RWPE1 (cell line): ENCODE data around the gene CORO2A.

Experiments used
- CTCF ChIA-PET: fragments of 350-600 bp; sonication (Branson Sonifier 250); formaldehyde crosslinking; extraction: SDS; loops from one replicate; lab custom pipeline; 2021; lab: Yijun Ruan, JAX
- POLR2A ChIA-PET: fragments of 400-600 bp; formaldehyde crosslinking; extraction: SDS; loops from one replicate; lab custom pipeline; 2020; ENCODE audit warnings: antibody characterized with exemption; ENCODE audit not compliant: low non-redundant PET; lab: Yijun Ruan, JAX
- DNase-seq: peaks from one replicate; pipeline ENCODE4 v3.0.0; 2012; ENCODE audit warnings: low spot score
- H3K27ac ChIP-seq: fragments of 450-650 bp; 2 replicates; pipeline ENCODE4 v1.5.1; 2017
- TF ChIP-seq, protein P1 (sequence below): fragments of 450-650 bp; conservative IDR thresholded peaks from 2 replicates; pipeline ENCODE4 v1.5.1; 2017; ENCODE audit warnings: low read depth, mild to moderate bottlenecking

The CORO2A gene, protein sequence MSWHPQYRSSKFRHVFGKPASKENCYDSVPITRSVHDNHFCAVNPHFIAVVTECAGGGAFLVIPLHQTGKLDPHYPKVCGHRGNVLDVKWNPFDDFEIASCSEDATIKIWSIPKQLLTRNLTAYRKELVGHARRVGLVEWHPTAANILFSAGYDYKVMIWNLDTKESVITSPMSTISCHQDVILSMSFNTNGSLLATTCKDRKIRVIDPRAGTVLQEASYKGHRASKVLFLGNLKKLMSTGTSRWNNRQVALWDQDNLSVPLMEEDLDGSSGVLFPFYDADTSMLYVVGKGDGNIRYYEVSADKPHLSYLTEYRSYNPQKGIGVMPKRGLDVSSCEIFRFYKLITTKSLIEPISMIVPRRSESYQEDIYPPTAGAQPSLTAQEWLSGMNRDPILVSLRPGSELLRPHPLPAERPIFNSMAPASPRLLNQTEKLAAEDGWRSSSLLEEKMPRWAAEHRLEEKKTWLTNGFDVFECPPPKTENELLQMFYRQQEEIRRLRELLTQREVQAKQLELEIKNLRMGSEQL

GRCh38 chr9:98192503-98193335 lies at the start of gene CORO2A:
CORO2A (minus strand) TSS chr9:98192637; CDS start chr9:98157660, 34,977 bp downstream.
- peak; percentile 96 for DNase-seq
- TF ChIP-seq, protein P1, sequence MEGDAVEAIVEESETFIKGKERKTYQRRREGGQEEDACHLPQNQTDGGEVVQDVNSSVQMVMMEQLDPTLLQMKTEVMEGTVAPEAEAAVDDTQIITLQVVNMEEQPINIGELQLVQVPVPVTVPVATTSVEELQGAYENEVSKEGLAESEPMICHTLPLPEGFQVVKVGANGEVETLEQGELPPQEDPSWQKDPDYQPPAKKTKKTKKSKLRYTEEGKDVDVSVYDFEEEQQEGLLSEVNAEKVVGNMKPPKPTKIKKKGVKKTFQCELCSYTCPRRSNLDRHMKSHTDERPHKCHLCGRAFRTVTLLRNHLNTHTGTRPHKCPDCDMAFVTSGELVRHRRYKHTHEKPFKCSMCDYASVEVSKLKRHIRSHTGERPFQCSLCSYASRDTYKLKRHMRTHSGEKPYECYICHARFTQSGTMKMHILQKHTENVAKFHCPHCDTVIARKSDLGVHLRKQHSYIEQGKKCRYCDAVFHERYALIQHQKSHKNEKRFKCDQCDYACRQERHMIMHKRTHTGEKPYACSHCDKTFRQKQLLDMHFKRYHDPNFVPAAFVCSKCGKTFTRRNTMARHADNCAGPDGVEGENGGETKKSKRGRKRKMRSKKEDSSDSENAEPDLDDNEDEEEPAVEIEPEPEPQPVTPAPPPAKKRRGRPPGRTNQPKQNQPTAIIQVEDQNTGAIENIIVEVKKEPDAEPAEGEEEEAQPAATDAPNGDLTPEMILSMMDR, result peak; percentile 73
- POLR2A ChIA-PET, result interaction anchor here (0.6 to 1.9 kb wide), 3 partner anchors 26 to 68 kb away, joined by 3 to 7 read pairs (median 4); partner anchors contain the start of gene TBC1D2
- peak within 1 kb of the TSS; percentile 91 for H3K27ac ChIP-seq
- CTCF ChIA-PET, result interaction anchor here (0.6 to 2.4 kb wide), 12 partner anchors 9 to 270 kb away, joined by 3 to 7 read pairs (median 3); partner anchors contain the start of gene TBC1D2

DNA sequence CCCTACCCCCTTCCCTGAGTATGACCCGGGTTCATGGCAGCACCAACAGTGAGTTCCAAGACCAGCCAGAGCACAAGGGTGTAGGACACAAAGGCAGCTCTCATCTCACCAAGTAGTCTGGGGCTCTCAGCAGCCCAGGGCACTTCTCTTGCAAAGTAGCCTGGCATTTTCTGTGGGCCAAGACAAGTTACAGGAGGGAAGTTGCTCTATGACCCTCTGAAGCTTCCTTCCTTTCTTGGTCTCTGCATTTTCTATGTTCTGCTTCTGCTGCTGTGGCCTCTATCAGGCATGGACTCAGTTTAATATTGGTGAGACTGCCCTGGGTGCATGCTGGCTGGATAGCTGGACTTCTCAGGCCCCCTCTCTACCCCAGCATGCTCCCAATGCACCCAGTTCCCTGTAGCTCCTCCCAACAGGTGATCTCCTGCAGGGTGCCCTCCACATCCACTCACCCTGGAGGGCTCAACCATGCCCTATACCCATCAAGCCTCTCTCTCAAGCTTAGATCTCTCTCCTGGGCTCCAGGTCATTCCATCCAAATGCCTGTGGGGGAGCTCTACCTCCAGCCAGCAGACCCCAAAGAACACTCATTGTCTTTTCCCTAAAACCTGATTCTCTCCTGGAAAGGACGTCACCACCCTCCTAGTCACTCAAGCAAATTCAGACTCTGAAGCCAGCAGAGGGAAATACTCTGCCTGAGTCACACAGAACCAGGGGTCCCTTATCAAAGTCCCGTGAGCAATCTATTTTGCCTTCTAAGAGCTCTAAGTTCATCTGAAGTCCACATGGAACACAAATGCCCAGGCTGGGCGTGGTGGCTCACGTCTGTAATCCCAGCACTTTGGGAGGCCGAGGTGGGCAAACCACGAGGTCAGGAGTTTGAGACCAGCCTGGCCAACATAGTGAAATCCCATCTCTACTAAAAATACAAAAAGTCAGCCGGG lies 49.2 kb upstream of the CORO2A start:
- POLR2A ChIA-PET, result no interaction called here
- CTCF ChIA-PET, result interaction anchor here (0.6 to 0.7 kb wide), 2 partner anchors 47 to 65 kb away, joined by 3 read pairs; no protein-coding TSS in a partner anchor
- TF ChIP-seq, protein P1, result no peak
- no peak for DNase-seq
- H3K27ac ChIP-seq, result peak overlapping the region; percentile 59

DNA sequence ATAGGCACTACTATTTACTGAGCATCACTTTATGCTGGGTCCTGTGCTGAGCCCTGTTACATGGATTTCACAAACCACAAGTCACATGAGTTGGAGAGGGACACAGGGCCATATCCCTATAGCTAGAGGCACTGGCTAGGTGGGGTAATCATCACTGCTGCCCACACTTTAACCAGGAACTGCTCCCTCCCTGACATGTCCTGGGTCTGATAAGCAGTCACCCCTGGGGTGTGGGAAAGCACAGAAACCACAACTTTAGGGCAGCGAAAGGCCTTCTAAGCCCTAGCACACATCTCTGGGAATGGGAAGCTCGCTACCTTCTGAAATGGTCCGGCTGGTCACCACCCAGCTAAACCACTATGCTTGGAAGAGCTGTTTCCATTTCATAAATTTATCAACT lies 48.0 kb upstream of the CORO2A start:
- POLR2A ChIA-PET, result no interaction called here

DNA sequence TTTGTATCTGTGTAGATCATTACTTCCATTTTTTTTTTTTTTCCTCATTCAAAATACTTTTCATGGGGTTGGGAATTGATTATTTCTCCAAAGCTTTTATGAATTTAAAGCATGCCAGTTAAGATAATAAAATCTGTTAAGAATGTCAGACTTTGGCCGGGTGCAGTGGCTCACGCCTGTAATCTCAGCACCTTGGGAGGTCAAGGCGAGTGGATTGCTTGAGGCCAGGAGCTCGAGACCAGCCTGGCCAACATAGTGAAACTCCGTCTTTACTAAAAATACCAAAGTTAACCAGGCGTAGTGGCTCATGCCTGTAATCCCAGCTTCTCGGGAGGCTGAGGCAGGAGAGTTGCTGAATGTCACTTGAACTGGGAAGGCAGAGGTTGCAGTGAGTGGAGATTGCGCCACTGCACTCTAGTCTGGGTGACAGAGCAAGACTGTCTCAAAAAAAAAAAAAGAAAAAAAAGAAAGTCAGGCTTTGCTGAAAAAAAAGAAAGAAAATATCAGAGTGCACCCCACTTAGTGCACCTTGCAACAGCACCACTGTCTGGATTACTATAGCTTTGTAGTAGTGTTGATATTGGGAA lies 44.6 kb upstream of the CORO2A start:
- POLR2A ChIA-PET, result interaction anchor here (0.7 kb wide), 1 partner anchor 19 kb away, joined by 3 read pairs; no protein-coding TSS in a partner anchor
- TF ChIP-seq, protein P1, result no peak
- peak overlapping the region; percentile 44 for H3K27ac ChIP-seq
- DNase-seq, result no peak
- CTCF ChIA-PET, result interaction anchor here (0.7 kb wide), 1 partner anchor 16 kb away, joined by 7 read pairs; no protein-coding TSS in a partner anchor

More for the DNA sequence above, 48.0 kb upstream of the CORO2A start:
- TF ChIP-seq, protein P1, result no peak
- CTCF ChIA-PET, result interaction anchor here (0.6 kb wide), 1 partner anchor 363 kb away, joined by 3 read pairs; no protein-coding TSS in a partner anchor
- H3K27ac ChIP-seq, result peak overlapping the region; percentile 44
- DNase-seq, result no peak

- ChIA-PET POLR2A (interaction anchor here (1.0 kb wide), 1 partner anchor 16 kb away, joined by 3 read pairs; no protein-coding TSS in a partner anchor), CTCF (interaction anchor here (0.6 to 1.5 kb wide), 3 partner anchors 9 to 161 kb away, joined by 4 read pairs; no protein-coding TSS in a partner anchor)
- TF ChIP-seq, protein P1, result no peak
- H3K27ac ChIP-seq, result peak overlapping the region; percentile 77
- DNase-seq, result no peak
Observed at GRCh38 chr9:98235126-98235525, 42.7 kb upstream of the CORO2A start.
